Gastrocnemius medialis (tissue), 4 donors: Measurements from ENCODE around the gene ARL15.

Source experiments
- POLR2A ChIP-seq, 2 donors: fragments of 450-650 bp; IDR thresholded peaks; one replicate each; pipeline ENCODE4 v1.6.1; 2017; ENCODE audit warnings: antibody characterized with exemption in 2 of 2, mild to moderate bottlenecking in 2 of 2, moderate library complexity in 2 of 2
- TF ChIP-seq, protein P1 (sequence below), 5 experiments: fragments of 450-650 bp in 3 of 5; fragments of 200-600 bp in 2 of 5; sonication (generic) in 2 of 5; IDR thresholded peaks in 4 of 5; conservative IDR thresholded peaks in 1 of 5; 1 replicate in 4 of 5; 2 replicates in 1 of 5; pipeline ENCODE4 v1.5.1; 2016 to 2019; ENCODE audit warnings: antibody characterized with exemption in 5 of 5, mild to moderate bottlenecking in 3 of 5, moderate library complexity in 3 of 5

DNA sequence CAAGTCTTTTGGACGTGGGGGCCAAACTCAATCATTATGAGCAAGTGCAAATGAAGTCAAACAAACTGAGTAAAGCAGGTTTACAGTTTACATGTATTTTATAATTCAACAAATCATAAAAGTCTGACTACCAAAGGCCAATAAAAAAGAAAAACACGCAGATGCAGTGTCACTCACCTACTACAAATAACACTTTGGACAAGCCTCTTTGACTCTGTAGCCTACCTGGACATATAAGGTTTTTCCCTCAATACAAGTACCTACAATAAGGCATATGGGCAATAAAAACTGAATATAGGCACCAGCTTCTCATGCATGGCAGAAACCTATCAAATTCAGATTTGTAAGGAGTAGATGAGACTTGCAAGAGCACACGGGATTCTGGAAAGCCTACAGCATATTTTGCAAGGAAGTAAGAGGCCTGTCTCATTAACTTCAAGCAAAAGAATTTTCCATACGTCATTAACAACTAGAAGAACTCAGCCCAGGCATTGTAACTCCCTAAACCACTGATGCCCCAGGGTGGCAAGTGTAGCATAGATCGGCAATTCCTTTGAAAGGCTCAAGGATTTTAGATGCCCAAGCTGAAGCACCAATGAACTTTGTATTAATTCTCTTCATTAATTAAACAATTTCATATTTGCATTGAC lies 21.7 kb downstream of the ARL15 start:
- TF ChIP-seq, protein P1, sequence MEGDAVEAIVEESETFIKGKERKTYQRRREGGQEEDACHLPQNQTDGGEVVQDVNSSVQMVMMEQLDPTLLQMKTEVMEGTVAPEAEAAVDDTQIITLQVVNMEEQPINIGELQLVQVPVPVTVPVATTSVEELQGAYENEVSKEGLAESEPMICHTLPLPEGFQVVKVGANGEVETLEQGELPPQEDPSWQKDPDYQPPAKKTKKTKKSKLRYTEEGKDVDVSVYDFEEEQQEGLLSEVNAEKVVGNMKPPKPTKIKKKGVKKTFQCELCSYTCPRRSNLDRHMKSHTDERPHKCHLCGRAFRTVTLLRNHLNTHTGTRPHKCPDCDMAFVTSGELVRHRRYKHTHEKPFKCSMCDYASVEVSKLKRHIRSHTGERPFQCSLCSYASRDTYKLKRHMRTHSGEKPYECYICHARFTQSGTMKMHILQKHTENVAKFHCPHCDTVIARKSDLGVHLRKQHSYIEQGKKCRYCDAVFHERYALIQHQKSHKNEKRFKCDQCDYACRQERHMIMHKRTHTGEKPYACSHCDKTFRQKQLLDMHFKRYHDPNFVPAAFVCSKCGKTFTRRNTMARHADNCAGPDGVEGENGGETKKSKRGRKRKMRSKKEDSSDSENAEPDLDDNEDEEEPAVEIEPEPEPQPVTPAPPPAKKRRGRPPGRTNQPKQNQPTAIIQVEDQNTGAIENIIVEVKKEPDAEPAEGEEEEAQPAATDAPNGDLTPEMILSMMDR (IDR thresholded peaks at IDR 0.05 in 4 of 5, conservative IDR thresholded peaks at IDR 0.05 in 1 of 5), result no peak
- TF ChIP-seq POLR2A (IDR thresholded peaks at IDR 0.05), result no peak
